GM12878 (cell line): ENCODE results near the gene PDCD1LG2. TPM values are rescaled to one million over a fixed set of nuclear protein-coding genes. Genes with fewer than 3 reads are reported as not detected.
A peak's percentile ranks its signal among the peaks of the same experiment; 100 is the strongest.

Experiments
- BCL3 ChIP-seq: IDR thresholded peaks from 2 replicates; pipeline ENCODE4 v1.6.1; 2011; ENCODE audit warnings: borderline replicate concordance, low read depth, mild to moderate bottlenecking, moderate library complexity, low read length; ENCODE audit not compliant: insufficient read depth, poor library complexity, severe bottlenecking
- CREM ChIP-seq: IDR thresholded peaks from 2 replicates; pipeline ENCODE4 v1.6.1; 2014; ENCODE audit warnings: antibody characterized with exemption, low read depth
- EED ChIP-seq: sonication (generic); IDR thresholded peaks from 2 replicates; pipeline ENCODE4 v1.6.1; 2016; ENCODE audit warnings: antibody characterized with exemption, low read depth
- EP300 ChIP-seq, 2 experiments: fragments of 150-350 bp in 1 of 2; IDR thresholded peaks; 2 replicates each; pipeline ENCODE4 v1.6.1; 2011 to 2012; ENCODE audit warnings: low read depth in 2 of 2, low read length in 2 of 2, borderline replicate concordance in 1 of 2, improper control_type of control experiment in 1 of 2, inconsistent platforms in 1 of 2; ENCODE audit not compliant: control insufficient read depth in 1 of 2
- FOS ChIP-seq: IDR thresholded peaks from 3 replicates; pipeline ENCODE4 v1.6.1; 2011; ENCODE audit warnings: borderline replicate concordance; ENCODE audit not compliant: insufficient read length; ENCODE audit errors: extremely low read depth
- IRF4 ChIP-seq: IDR thresholded peaks from 2 replicates; pipeline ENCODE4 v1.6.1; 2011; ENCODE audit warnings: low read depth, low read length
- NFIC ChIP-seq: IDR thresholded peaks from 2 replicates; pipeline ENCODE4 v1.6.1; 2012; ENCODE audit warnings: low read depth, mild to moderate bottlenecking, inconsistent platforms, low read length, moderate library complexity
- POLR2AphosphoS5 ChIP-seq: IDR thresholded peaks from 2 replicates; pipeline ENCODE4 v1.6.1; 2011; ENCODE audit warnings: mild to moderate bottlenecking, low read length, inconsistent platforms
- POU2F2 ChIP-seq: IDR thresholded peaks from 3 replicates; pipeline ENCODE4 v1.6.1; 2011; ENCODE audit warnings: low read depth, mild to moderate bottlenecking, low read length, borderline replicate concordance
- RAD21 ChIP-seq: IDR thresholded peaks from 2 replicates; pipeline ENCODE4 v1.6.1; 2011; ENCODE audit warnings: mild to moderate bottlenecking, low read depth, low read length, moderate library complexity; ENCODE audit not compliant: insufficient read depth
- RELA ChIP-seq: fragments of 450-650 bp; IDR thresholded peaks from 2 replicates; pipeline ENCODE4 v1.8.0; 2014; ENCODE audit warnings: borderline replicate concordance; ENCODE audit not compliant: partially characterized antibody
- SMC3 ChIP-seq: IDR thresholded peaks from 2 replicates; pipeline ENCODE4 v1.6.1; 2011; ENCODE audit warnings: low read length, improper control_type of control experiment, borderline replicate concordance
- SREBF1 ChIP-seq: IDR thresholded peaks from 2 replicates; pipeline ENCODE4 v1.6.1; 2012; ENCODE audit warnings: mild to moderate bottlenecking, low read length
- TCF12 ChIP-seq: IDR thresholded peaks from 2 replicates; pipeline ENCODE4 v1.6.1; 2011; ENCODE audit warnings: low read depth, mild to moderate bottlenecking, low read length
- YBX1 ChIP-seq: fragments of 450-650 bp; IDR thresholded peaks from 2 replicates; pipeline ENCODE4 v1.6.1; 2016; ENCODE audit warnings: antibody characterized with exemption
- ZNF217 ChIP-seq: fragments of 450-650 bp; IDR thresholded peaks from 2 replicates; pipeline ENCODE4 v1.6.1; 2017; ENCODE audit warnings: antibody characterized with exemption, mild to moderate bottlenecking
- ZNF687 ChIP-seq: fragments of 450-650 bp; IDR thresholded peaks from 2 replicates; pipeline ENCODE4 v1.6.1; 2017; ENCODE audit warnings: mild to moderate bottlenecking, moderate library complexity
- polyA plus RNA-seq, 11 experiments: library from polyadenylated mRNA; depleted of rRNA in 4 of 11; unstranded in 6 of 11; stranded (reverse) in 5 of 11; fragments of >200 nt; fragmentation: Nextera tagmentation in 4 of 11; fragmentation: Illumina TruSeq in 1 of 11; extraction: Ambion mirVana in 4 of 11; extraction: Trizol in 1 of 11; gene quantifications; 1 replicate in 1 of 11; 2 replicates in 10 of 11; pipeline versions ENCODE4 v1.2.1 to v1.2.3, GENCODE V29; 2011 to 2016; ENCODE audit warnings: inconsistent platforms in 2 of 11, missing spikeins in 2 of 11, low read depth in 1 of 11
- total RNA-seq, 4 experiments: library from RNA; depleted of rRNA in 3 of 4; stranded (reverse); fragments of >200 nt in 3 of 4; fragmentation: Illumina TruSeq in 1 of 4; extraction: Trizol in 1 of 4; gene quantifications; 2 replicates each; pipeline versions ENCODE4 v1.2.1 to v1.2.3, GENCODE V29; 2013 to 2021
- TF ChIP-seq, protein P1 (sequence below): fragments of 450-650 bp; IDR thresholded peaks from 2 replicates; pipeline ENCODE4 v1.6.1; 2017; ENCODE audit warnings: antibody characterized with exemption, mild to moderate bottlenecking, moderate library complexity
- TF ChIP-seq, protein P2 (sequence below): fragments of 450-650 bp; IDR thresholded peaks from 2 replicates; pipeline ENCODE4 v1.6.1; 2016; ENCODE audit warnings: mild to moderate bottlenecking
- TF ChIP-seq, protein P3 (sequence below): fragments of 450-650 bp; IDR thresholded peaks from 2 replicates; pipeline ENCODE4 v1.6.1; 2016; ENCODE audit warnings: mild to moderate bottlenecking

Gene PDCD1LG2
- total and polyA plus RNA-seq, 10 of the 15 experiments (the other 5 are each of a cell fraction or from before 2014, with no cell fraction given), result 1.5 to 37.3 (median 3.0) TPM

- TF ChIP-seq EP300 (IDR thresholded peaks at IDR 0.05; ENCODE audit: borderline replicate concordance in 1 of 2, control insufficient read depth in 1 of 2, low read depth in 2 of 2, low read length in 2 of 2) (0 out of 4 replicates have a peak, but pooled peaks of 1 of the 2 experiments have one; percentile 34), CREM (no peak), YBX1 (no peak), RELA (peak; percentile 87), NFIC (peak; percentile 53; the same call in 1 of the 2 replicates), IRF4 (peak; percentile 50; the same call in 1 of the 2 replicates), TCF12 (peak; percentile 69; the same call in 1 of the 2 replicates), EED (no peak; the same call in 1 of the 2 replicates), ZNF687 (peak; percentile 71; the same call in 1 of the 2 replicates), ZNF217 (no peak; the same call in 1 of the 2 replicates), RAD21 (no peak), BCL3 (peak; percentile 17), POLR2AphosphoS5 (peak; percentile 77), SMC3 (no peak), SREBF1 (no peak), POU2F2 (peak; percentile 94; the same call in 2 of the 3 replicates), FOS (no peak)
- TF ChIP-seq, protein P1, sequence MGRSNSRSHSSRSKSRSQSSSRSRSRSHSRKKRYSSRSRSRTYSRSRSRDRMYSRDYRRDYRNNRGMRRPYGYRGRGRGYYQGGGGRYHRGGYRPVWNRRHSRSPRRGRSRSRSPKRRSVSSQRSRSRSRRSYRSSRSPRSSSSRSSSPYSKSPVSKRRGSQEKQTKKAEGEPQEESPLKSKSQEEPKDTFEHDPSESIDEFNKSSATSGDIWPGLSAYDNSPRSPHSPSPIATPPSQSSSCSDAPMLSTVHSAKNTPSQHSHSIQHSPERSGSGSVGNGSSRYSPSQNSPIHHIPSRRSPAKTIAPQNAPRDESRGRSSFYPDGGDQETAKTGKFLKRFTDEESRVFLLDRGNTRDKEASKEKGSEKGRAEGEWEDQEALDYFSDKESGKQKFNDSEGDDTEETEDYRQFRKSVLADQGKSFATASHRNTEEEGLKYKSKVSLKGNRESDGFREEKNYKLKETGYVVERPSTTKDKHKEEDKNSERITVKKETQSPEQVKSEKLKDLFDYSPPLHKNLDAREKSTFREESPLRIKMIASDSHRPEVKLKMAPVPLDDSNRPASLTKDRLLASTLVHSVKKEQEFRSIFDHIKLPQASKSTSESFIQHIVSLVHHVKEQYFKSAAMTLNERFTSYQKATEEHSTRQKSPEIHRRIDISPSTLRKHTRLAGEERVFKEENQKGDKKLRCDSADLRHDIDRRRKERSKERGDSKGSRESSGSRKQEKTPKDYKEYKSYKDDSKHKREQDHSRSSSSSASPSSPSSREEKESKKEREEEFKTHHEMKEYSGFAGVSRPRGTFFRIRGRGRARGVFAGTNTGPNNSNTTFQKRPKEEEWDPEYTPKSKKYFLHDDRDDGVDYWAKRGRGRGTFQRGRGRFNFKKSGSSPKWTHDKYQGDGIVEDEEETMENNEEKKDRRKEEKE, result no peak
- TF ChIP-seq, protein P2, sequence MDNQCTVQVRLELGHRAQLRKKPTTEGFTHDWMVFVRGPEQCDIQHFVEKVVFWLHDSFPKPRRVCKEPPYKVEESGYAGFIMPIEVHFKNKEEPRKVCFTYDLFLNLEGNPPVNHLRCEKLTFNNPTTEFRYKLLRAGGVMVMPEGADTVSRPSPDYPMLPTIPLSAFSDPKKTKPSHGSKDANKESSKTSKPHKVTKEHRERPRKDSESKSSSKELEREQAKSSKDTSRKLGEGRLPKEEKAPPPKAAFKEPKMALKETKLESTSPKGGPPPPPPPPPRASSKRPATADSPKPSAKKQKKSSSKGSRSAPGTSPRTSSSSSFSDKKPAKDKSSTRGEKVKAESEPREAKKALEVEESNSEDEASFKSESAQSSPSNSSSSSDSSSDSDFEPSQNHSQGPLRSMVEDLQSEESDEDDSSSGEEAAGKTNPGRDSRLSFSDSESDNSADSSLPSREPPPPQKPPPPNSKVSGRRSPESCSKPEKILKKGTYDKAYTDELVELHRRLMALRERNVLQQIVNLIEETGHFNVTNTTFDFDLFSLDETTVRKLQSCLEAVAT, result no peak
- TF ChIP-seq, protein P3, sequence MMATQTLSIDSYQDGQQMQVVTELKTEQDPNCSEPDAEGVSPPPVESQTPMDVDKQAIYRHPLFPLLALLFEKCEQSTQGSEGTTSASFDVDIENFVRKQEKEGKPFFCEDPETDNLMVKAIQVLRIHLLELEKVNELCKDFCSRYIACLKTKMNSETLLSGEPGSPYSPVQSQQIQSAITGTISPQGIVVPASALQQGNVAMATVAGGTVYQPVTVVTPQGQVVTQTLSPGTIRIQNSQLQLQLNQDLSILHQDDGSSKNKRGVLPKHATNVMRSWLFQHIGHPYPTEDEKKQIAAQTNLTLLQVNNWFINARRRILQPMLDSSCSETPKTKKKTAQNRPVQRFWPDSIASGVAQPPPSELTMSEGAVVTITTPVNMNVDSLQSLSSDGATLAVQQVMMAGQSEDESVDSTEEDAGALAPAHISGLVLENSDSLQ, result peak; percentile 22; the same call in 1 of the 2 replicates
Measured at GRCh38 chr9:5586391-5586802, 76.1 kb downstream of the PDCD1LG2 start (continued).
